Keratinocyte (primary cell): ENCODE data around the gene SLC51A. TPM values are rescaled to one million over a fixed set of nuclear protein-coding genes. Genes with fewer than 3 reads are reported as not detected.

Experiments used
- DNase-seq: peaks from one replicate; pipeline ENCODE4 v3.0.0-alpha.2; 2011; ENCODE audit warnings: low read depth, missing footprints, low spot score
- FAIRE-seq: peaks from 2 replicates; lab custom pipeline; 2011; peaks lifted over from hg19 to GRCh38; lab: Jason Lieb, UNC
- H2AFZ ChIP-seq: 2 replicates; pipeline ENCODE4 v1.6.0; 2012; ENCODE audit warnings: low read length, control low read depth, inconsistent platforms; ENCODE audit not compliant: control insufficient read depth
- H3K27ac ChIP-seq: 2 replicates; pipeline ENCODE4 v1.5.1; 2011; ENCODE audit warnings: low read length; ENCODE audit not compliant: control insufficient read depth, insufficient read depth
- H3K27me3 ChIP-seq: 3 replicates; pipeline ENCODE4 v1.6.0; 2011; ENCODE audit warnings: low read length; ENCODE audit not compliant: control insufficient read depth, insufficient read depth; ENCODE audit errors: extremely low read depth
- H3K36me3 ChIP-seq, 2 experiments: 2 replicates in 1 of 2; 3 replicates in 1 of 2; pipeline ENCODE4 v1.5.1; 2011; ENCODE audit warnings: low read length in 2 of 2, mild to moderate bottlenecking in 1 of 2; ENCODE audit not compliant: control insufficient read depth in 2 of 2, insufficient read depth in 2 of 2; ENCODE audit errors: extremely low read depth in 1 of 2
- H3K4me1 ChIP-seq: 3 replicates; pipeline ENCODE4 v1.5.1; 2011; ENCODE audit warnings: low read length; ENCODE audit not compliant: control insufficient read depth, insufficient read depth; ENCODE audit errors: extremely low read depth
- H3K4me2 ChIP-seq: 3 replicates; pipeline ENCODE4 v1.6.0; 2011; ENCODE audit warnings: low read depth, low read length; ENCODE audit not compliant: control insufficient read depth, insufficient read depth; ENCODE audit errors: extremely low read depth
- H3K4me3 ChIP-seq, 3 experiments: fragments of 200-600 bp in 1 of 3; sonication (generic) in 1 of 3; 2 replicates in 2 of 3; 3 replicates in 1 of 3; pipeline ENCODE4 v1.5.1; 2011 to 2016; ENCODE audit warnings: low read length in 3 of 3, mild to moderate bottlenecking in 3 of 3, control low read depth in 2 of 3, inconsistent platforms in 1 of 3, low read depth in 1 of 3, mixed read lengths in 1 of 3, mixed run types in 1 of 3, moderate library complexity in 1 of 3; ENCODE audit not compliant: control insufficient read depth in 2 of 3, insufficient read depth in 2 of 3; ENCODE audit errors: extremely low read depth in 1 of 3
- H3K79me2 ChIP-seq: 2 replicates; pipeline ENCODE4 v1.6.0; 2012; ENCODE audit warnings: low read length; ENCODE audit not compliant: control insufficient read depth, insufficient read depth
- H3K9ac ChIP-seq: 3 replicates; pipeline ENCODE4 v1.6.0; 2011; ENCODE audit warnings: low read length; ENCODE audit not compliant: control insufficient read depth, insufficient read depth; ENCODE audit errors: extremely low read depth
- H3K9me1 ChIP-seq: 3 replicates; pipeline ENCODE4 v1.6.0; 2011; ENCODE audit warnings: low read length; ENCODE audit not compliant: control insufficient read depth, insufficient read depth; ENCODE audit errors: extremely low read depth
- H3K9me3 ChIP-seq: 2 replicates; pipeline ENCODE4 v1.5.1; 2012; ENCODE audit warnings: low read depth, low read length; ENCODE audit not compliant: control insufficient read depth
- H4K20me1 ChIP-seq: 3 replicates; pipeline ENCODE4 v1.6.0; 2011; ENCODE audit warnings: low read length; ENCODE audit not compliant: control insufficient read depth, insufficient read depth; ENCODE audit errors: extremely low read depth
- EZH2 ChIP-seq: IDR thresholded peaks from one replicate; pipeline ENCODE4 v1.6.1; 2012; ENCODE audit warnings: inconsistent platforms, mild to moderate bottlenecking, low read length, moderate library complexity
- dilution Hi-C: fragments of 300-500 bp; cut with MboI; formaldehyde crosslinking; loops from one replicate; pipeline ENCODE4 v1.7.0; 2020; ENCODE audit warnings: low sequenced_read_pairs; ENCODE audit not compliant: extremely low pct_ligation_motif_present
- polyA plus RNA-seq, 5 experiments: library from polyadenylated mRNA; depleted of rRNA in 3 of 5; stranded (reverse) in 3 of 5; stranded (forward) in 1 of 5; unstranded in 1 of 5; fragments of >200 nt; gene quantifications; 1 replicate in 1 of 5; 2 replicates in 3 of 5; 3 replicates in 1 of 5; pipeline versions ENCODE4 v1.2.1 to v1.2.3, GENCODE V29; 2011 to 2012; ENCODE audit warnings: missing spikeins in 2 of 5, low read depth in 1 of 5, low replicate concordance in 1 of 5
- TF ChIP-seq, protein P1 (sequence below), 3 experiments: IDR thresholded peaks in 1 of 3; conservative IDR thresholded peaks in 1 of 3; optimal IDR thresholded peaks in 1 of 3; 2 replicates in 2 of 3; 3 replicates in 1 of 3; pipeline versions ENCODE3 to v1.5.1; 2011; ENCODE audit warnings: low read length in 3 of 3, mild to moderate bottlenecking in 3 of 3, moderate library complexity in 2 of 3, control low read depth in 1 of 3, inconsistent platforms in 1 of 3; ENCODE audit not compliant: insufficient read depth in 2 of 3; ENCODE audit errors: extremely low read depth in 1 of 3

Gene SLC51A
- polyA plus RNA-seq, 1 donor (not counting 4 experiments of a cell fraction or from before 2014, with no cell fraction given) = not detected

DNA sequence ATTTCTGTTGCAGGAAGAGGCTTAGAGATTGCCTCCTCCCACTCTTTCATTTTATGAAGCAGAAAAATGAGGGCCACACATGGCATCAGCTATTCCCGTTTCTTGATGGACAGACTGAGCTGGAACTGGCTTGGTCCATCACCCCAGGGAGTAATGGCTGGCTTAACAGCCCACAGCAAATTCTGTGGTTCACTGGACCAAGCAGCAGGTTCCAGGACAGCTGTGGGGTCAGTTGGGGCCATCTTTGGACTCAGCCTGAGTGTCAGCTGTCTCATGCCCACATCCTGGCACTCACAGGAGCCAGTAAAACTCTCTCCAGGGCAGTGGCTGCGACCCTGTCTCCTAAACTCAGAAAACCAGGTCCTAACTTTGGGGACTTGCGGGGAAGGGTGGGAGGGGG, 41.7 kb upstream of the SLC51A start:
- Histone ChIP-seq H3K9ac (no peak overlapping the region), H4K20me1 (no peaks in the 10 kb centered on the region), H3K36me3 (no peaks in the 10 kb centered on the region), H3K4me3 (no peak overlapping the region), H3K79me2 (no peaks in the 10 kb centered on the region), H3K4me1 (peaks cover 6% of the 10 kb centered on the region), H3K27ac (no peak overlapping the region), H3K9me1 (no peaks in the 10 kb centered on the region), H2AFZ (no peak overlapping the region), H3K9me3 (no peaks in the 10 kb centered on the region), H3K4me2 (no peak overlapping the region), H3K27me3 (no peaks in the 10 kb centered on the region)
- DNase-seq (no peak), FAIRE-seq (no peak)
- TF ChIP-seq, protein P1, sequence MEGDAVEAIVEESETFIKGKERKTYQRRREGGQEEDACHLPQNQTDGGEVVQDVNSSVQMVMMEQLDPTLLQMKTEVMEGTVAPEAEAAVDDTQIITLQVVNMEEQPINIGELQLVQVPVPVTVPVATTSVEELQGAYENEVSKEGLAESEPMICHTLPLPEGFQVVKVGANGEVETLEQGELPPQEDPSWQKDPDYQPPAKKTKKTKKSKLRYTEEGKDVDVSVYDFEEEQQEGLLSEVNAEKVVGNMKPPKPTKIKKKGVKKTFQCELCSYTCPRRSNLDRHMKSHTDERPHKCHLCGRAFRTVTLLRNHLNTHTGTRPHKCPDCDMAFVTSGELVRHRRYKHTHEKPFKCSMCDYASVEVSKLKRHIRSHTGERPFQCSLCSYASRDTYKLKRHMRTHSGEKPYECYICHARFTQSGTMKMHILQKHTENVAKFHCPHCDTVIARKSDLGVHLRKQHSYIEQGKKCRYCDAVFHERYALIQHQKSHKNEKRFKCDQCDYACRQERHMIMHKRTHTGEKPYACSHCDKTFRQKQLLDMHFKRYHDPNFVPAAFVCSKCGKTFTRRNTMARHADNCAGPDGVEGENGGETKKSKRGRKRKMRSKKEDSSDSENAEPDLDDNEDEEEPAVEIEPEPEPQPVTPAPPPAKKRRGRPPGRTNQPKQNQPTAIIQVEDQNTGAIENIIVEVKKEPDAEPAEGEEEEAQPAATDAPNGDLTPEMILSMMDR (optimal IDR thresholded peaks at IDR 0.05 in 1 of 3, IDR thresholded peaks at IDR 0.05 in 1 of 3, conservative IDR thresholded peaks at IDR 0.05 in 1 of 3; ENCODE audit: extremely low read depth in 1 of 3, insufficient read depth in 2 of 3, low read length in 3 of 3) = no peak
- TF ChIP-seq EZH2 = no peak
- dilution Hi-C loops = no loop called here

DNA sequence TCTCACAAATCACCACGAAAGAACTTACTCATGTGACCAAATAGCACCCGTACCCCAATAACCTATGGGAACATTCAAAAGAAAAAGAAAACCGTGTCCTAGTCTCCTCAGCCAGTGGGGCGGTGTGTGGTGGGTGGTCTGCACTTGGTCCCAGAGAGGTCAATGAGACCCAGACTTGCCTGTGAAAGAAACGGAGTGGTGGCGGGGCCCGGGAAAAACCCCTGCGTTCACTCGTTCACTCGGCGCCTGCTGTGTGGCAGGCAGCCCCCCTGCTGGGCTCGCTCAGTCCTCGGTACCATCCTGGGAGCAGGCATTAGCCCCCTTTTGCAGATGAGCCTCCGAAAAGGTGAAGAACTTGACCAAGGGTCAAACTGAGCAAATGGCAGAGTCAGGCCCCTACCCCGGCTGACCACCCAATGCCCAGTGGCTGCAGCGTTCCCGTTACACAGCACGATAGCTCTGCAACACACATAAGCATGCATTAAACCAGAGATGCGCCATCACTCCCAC, 41.2 kb upstream of the SLC51A start:
- no peaks in the 10 kb centered on the region for H3K79me2 ChIP-seq
- H3K36me3 ChIP-seq = no peaks in the 10 kb centered on the region
- peaks cover 10% of the 10 kb centered on the region for H3K4me1 ChIP-seq
- H3K4me2 ChIP-seq = no peak overlapping the region
- no peak overlapping the region for H3K4me3 ChIP-seq
- dilution Hi-C loops = no loop called here
- H4K20me1 ChIP-seq = no peaks in the 10 kb centered on the region
- DNase-seq = no peak
- H3K9me1 ChIP-seq = no peaks in the 10 kb centered on the region
- H2AFZ ChIP-seq = no peak overlapping the region
- H3K27me3 ChIP-seq = no peaks in the 10 kb centered on the region
- no peaks in the 10 kb centered on the region for H3K9me3 ChIP-seq
- TF ChIP-seq EZH2 = no peak
- TF ChIP-seq, protein P1 (optimal IDR thresholded peaks at IDR 0.05 in 1 of 3, IDR thresholded peaks at IDR 0.05 in 1 of 3, conservative IDR thresholded peaks at IDR 0.05 in 1 of 3; ENCODE audit: extremely low read depth in 1 of 3, insufficient read depth in 2 of 3, low read length in 3 of 3) = no peak
- H3K27ac ChIP-seq = no peak overlapping the region
- FAIRE-seq = no peak
- H3K9ac ChIP-seq = no peak overlapping the region
